OCI-LY7 (cell line): ENCODE data around the gene MARCHF4.

Experiments used
- CTCF ChIP-seq: fragments of 200-600 bp; sonication (generic); conservative IDR thresholded peaks from 2 replicates; pipeline ENCODE4 v1.5.1; 2014; ENCODE audit warnings: mild to moderate bottlenecking, antibody characterized with exemption, low read length, moderate library complexity, mixed read lengths
- EZH2phosphoT487 ChIP-seq: fragments of 200-600 bp; sonication (generic); IDR thresholded peaks from 2 replicates; pipeline ENCODE4 v1.6.1; 2018; ENCODE audit warnings: low read depth, borderline replicate concordance, mild to moderate bottlenecking, mixed run types, antibody characterized with exemption, low read length, moderate library complexity, mixed read lengths

GRCh38 chr2:216404010-216404618 lies 31.8 kb upstream of the MARCHF4 start:
- TF ChIP-seq EZH2phosphoT487 (no peak), CTCF (peak; percentile 80)
